GM23338 (cell line): ENCODE results near the gene C11orf24. TPM values are rescaled to one million over a fixed set of nuclear protein-coding genes. Genes with fewer than 3 reads are reported as not detected.

Experiments
- ATAC-seq: fragments of 200-7000 bp; cut with Tn5 transposase; 3 replicates; pipeline ENCODE4 v1.9.1; 2020
- DNase-seq: peaks from one replicate; pipeline ENCODE4 v3.0.0-alpha.2; 2015; ENCODE audit warnings: low spot score
- H2AFZ ChIP-seq: fragments of 200-600 bp; sonication (generic); 2 replicates; pipeline ENCODE4 v1.8.0; 2016; ENCODE audit warnings: antibody characterized with exemption, mild to moderate bottlenecking, moderate library complexity
- H3F3A ChIP-seq: fragments of 200-600 bp; sonication (generic); replicated peaks from 2 replicates; pipeline ENCODE4 v1.8.0; 2017; ENCODE audit warnings: antibody characterized with exemption, mixed run types, low read depth
- H3K27ac ChIP-seq: fragments of 200-600 bp; sonication (generic); 2 replicates; pipeline ENCODE4 v1.6.1; 2016; ENCODE audit warnings: low read depth
- H3K27me3 ChIP-seq: fragments of 200-600 bp; sonication (generic); 2 replicates; pipeline ENCODE4 v1.8.0; 2016; ENCODE audit warnings: mild to moderate bottlenecking, mixed run types, moderate library complexity; ENCODE audit not compliant: insufficient read depth
- H3K36me3 ChIP-seq: fragments of 200-600 bp; sonication (generic); 2 replicates; pipeline ENCODE4 v1.8.0; 2016; ENCODE audit warnings: mild to moderate bottlenecking; ENCODE audit not compliant: insufficient read depth
- H3K4me1 ChIP-seq: fragments of 200-600 bp; sonication (generic); 2 replicates; pipeline ENCODE4 v1.8.0; 2016; ENCODE audit warnings: mild to moderate bottlenecking, moderate library complexity; ENCODE audit not compliant: insufficient read depth
- H3K4me2 ChIP-seq: fragments of 200-600 bp; sonication (generic); 2 replicates; pipeline ENCODE4 v1.7.1; 2017; ENCODE audit warnings: mixed run types
- H3K4me3 ChIP-seq: fragments of 200-600 bp; sonication (generic); 2 replicates; pipeline ENCODE4 v1.6.1; 2016; ENCODE audit warnings: mixed run types
- H3K79me2 ChIP-seq: fragments of 200-600 bp; sonication (generic); replicated peaks from 2 replicates; pipeline ENCODE4 v1.8.0; 2017; ENCODE audit warnings: mild to moderate bottlenecking; ENCODE audit not compliant: insufficient read depth
- H3K9me2 ChIP-seq: fragments of 200-600 bp; sonication (generic); 2 replicates; pipeline ENCODE4 v1.8.0; 2017; ENCODE audit not compliant: insufficient read depth
- H4K20me1 ChIP-seq: fragments of 200-600 bp; sonication (generic); replicated peaks from 2 replicates; pipeline ENCODE4 v1.8.0; 2017; ENCODE audit warnings: mild to moderate bottlenecking; ENCODE audit not compliant: insufficient read depth
- H3K27ac Mint-ChIP-seq: 2 replicates; pipeline ENCODE4 v1.8.0; 2020; ENCODE audit warnings: inconsistent platforms, mild to moderate bottlenecking, moderate library complexity, mixed read lengths
- H3K27me3 Mint-ChIP-seq: 3 replicates; pipeline ENCODE4 v1.8.0; 2022; ENCODE audit warnings: low read depth, mild to moderate bottlenecking, moderate library complexity, mixed read lengths, inconsistent platforms; ENCODE audit not compliant: insufficient read depth, poor library complexity
- H3K36me3 Mint-ChIP-seq: 3 replicates; pipeline ENCODE4 v1.8.0; 2021; ENCODE audit warnings: low read depth, mild to moderate bottlenecking, inconsistent platforms, moderate library complexity, mixed read lengths
- H3K4me1 Mint-ChIP-seq: 3 replicates; pipeline ENCODE4 v1.8.0; 2020; ENCODE audit warnings: mild to moderate bottlenecking, inconsistent platforms, mixed read lengths
- H3K4me3 Mint-ChIP-seq: 3 replicates; pipeline ENCODE4 v1.8.0; 2021; ENCODE audit warnings: moderate library complexity, mild to moderate bottlenecking, inconsistent platforms, mixed read lengths
- H3K9me3 Mint-ChIP-seq: 3 replicates; pipeline ENCODE4 v1.8.0; 2020; ENCODE audit warnings: moderate library complexity, mild to moderate bottlenecking, inconsistent platforms, mixed read lengths
- CREB1 ChIP-seq: fragments of 250-450 bp; sonication (Bioruptor Pico); IDR thresholded peaks from 2 replicates; pipeline ENCODE4 v1.5.0; 2020; ENCODE audit warnings: low read depth, mild to moderate bottlenecking, moderate library complexity
- NANOG ChIP-seq: IDR thresholded peaks from 2 replicates; pipeline ENCODE4 v1.6.1; 2016; ENCODE audit warnings: antibody characterized with exemption, borderline replicate concordance
- POLR2AphosphoS5 ChIP-seq: IDR thresholded peaks from 2 replicates; pipeline ENCODE4 v1.6.1; 2016; ENCODE audit warnings: antibody characterized with exemption, low read depth
- ZNF114 ChIP-seq: fragments of 250-450 bp; sonication (Bioruptor Pico); IDR thresholded peaks from 2 replicates; pipeline ENCODE4 v1.5.0; 2020; ENCODE audit warnings: mild to moderate bottlenecking, moderate library complexity
- ZNF462 ChIP-seq: fragments of 250-450 bp; sonication (Bioruptor Pico); IDR thresholded peaks from 2 replicates; pipeline ENCODE4 v1.5.0; 2020; ENCODE audit warnings: mild to moderate bottlenecking, moderate library complexity
- polyA plus RNA-seq: library from polyadenylated mRNA; unstranded; fragments of >200 nt; fragmentation: Nextera tagmentation; extraction: Ambion mirVana; gene quantifications from 2 replicates; pipeline ENCODE4 v1.2.1, GENCODE V29; 2016
- total RNA-seq: library from RNA; depleted of rRNA; stranded (reverse); fragments of >200 nt; shearing (Covaris generic); gene quantifications from 2 replicates; pipeline ENCODE4 v1.2.3, GENCODE V29; 2014

C11orf24 gene
- total and polyA plus RNA-seq, 2 experiments from 2014 or later = 49.8 to 57.5 TPM

- peaks cover 12% of the 10 kb centered on the region; the same call in 1 of the 2 replicates for H3K27me3 ChIP-seq
- ATAC-seq = peak; percentile 2; the same call in 1 of the 3 replicates
- peak within 1 kb of the TSS; percentile 92 for H3K4me3 Mint-ChIP-seq
- H3K27me3 Mint-ChIP-seq = peaks cover 21% of the 10 kb centered on the region
- H3K79me2 ChIP-seq = peaks cover 42% of the 10 kb centered on the region
- H4K20me1 ChIP-seq = no peaks in the 10 kb centered on the region; the same call in 1 of the 2 replicates
- H3K9me3 Mint-ChIP-seq = peaks cover 4% of the 10 kb centered on the region; the same call in 1 of the 3 replicates
- TF ChIP-seq ZNF114 (CRISPR knock-in tag) = no peak
- no peak for TF ChIP-seq ZNF462 (CRISPR knock-in tag)
- TF ChIP-seq POLR2AphosphoS5 = no peak
- no peak for TF ChIP-seq NANOG
- no peak for TF ChIP-seq CREB1 (CRISPR knock-in tag)
- no peaks in the 10 kb centered on the region for H3K9me2 ChIP-seq
- H3K4me3 ChIP-seq = peak within 1 kb of the TSS; percentile 83
- H2AFZ ChIP-seq = peak within 1 kb of the TSS; percentile 56
- H3K27ac ChIP-seq = no peak within 1 kb of the TSS
- H3K4me2 ChIP-seq = peak within 1 kb of the TSS; percentile 87
- H3K27ac Mint-ChIP-seq = peak within 1 kb of the TSS; percentile 74
- peaks cover 17% of the 10 kb centered on the region for H3F3A ChIP-seq
- no peaks in the 10 kb centered on the region for H3K36me3 ChIP-seq
- H3K4me1 Mint-ChIP-seq = peaks cover 49% of the 10 kb centered on the region
- DNase-seq = peak; percentile 42
- H3K36me3 Mint-ChIP-seq = peaks cover 6% of the 10 kb centered on the region; the same call in 1 of the 3 replicates
- H3K4me1 ChIP-seq = peaks cover 38% of the 10 kb centered on the region
Measured at GRCh38 chr11:68312117-68312779, 40.5 kb upstream of the C11orf24 start, which contains the start of gene LRP5. Gene LRP5 (plus strand): TSS chr11:68312591. CDS start chr11:68312715, 124 bp downstream.
